GM21367 (cell line): Measurements from ENCODE around the gene AMY1A.
"Not testable (repeated sequence)": the region's sequence is repeated elsewhere in the genome, so short reads cannot be mapped to it uniquely, and the experiment has no call there.

Source experiments
- ATAC-seq: cut with Tn5 transposase; IDR thresholded peaks from one replicate; pipeline ENCODE4 v1.9.1; 2021; ENCODE audit not compliant: unreplicated experiment

Gene AMY1A

DNA sequence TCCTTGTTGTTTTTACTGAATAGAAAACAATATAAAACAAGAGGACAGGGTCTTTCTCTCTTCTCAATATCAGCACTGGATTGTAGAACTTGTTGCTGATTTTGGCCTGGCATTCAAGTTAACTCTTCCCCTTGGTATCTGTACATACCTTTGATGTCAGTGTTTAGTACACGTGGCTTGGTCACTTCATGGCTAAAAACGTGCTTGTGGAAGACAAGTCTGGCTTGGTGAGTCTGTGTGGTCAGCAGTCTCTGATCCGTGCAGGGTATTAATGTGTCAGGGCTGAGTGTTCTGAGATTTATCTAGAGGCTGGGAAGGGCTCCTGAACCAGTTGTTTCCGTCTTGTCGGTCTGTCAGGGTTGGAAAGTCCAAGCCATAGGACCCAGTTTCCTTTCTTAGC is at the start of gene AMY1A:
Gene AMY1A (plus strand): TSS at position 301 of the 400 bp plus-strand sequence. CDS start 571 bp downstream, outside the sequence.
- not testable (repeated sequence) for ATAC-seq

- ATAC-seq = no peak
Measured at GRCh38 chr1:103616362-103616761, 39.2 kb upstream of the AMY1A start.

- ATAC-seq = not testable (repeated sequence)
Measured at GRCh38 chr1:103616994-103617477, 38.5 kb upstream of the AMY1A start, which contains the start of gene AMY2A. TSS of gene AMY2A (plus strand) at chr1:103617427. CDS start at chr1:103617441, 14 bp downstream.

- not testable (repeated sequence) for ATAC-seq
Measured at GRCh38 chr1:103627436-103627835, 28.1 kb upstream of the AMY1A start.

- not testable (repeated sequence) for ATAC-seq
Measured at GRCh38 chr1:103641194-103641593, 14.4 kb upstream of the AMY1A start.

DNA sequence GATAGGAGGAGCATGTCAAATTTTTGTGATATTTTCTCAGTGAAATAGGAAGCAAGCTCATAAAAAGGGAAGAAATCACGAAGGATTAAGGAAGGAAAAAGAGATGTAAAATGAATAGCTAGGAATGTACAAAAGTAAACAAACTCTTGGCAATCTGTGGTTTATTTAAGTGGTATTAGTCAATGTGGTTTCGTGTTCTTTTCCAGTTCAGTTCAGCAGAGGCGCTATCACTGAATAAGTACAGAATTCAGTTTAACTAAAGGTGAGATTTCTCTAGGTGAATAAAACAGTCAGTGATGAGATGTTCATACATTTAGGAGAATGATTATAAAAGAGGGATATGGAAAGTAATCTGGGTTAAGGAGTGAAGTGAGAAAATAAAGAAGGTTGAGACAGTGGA is 11.7 kb upstream of the AMY1A start:
- ATAC-seq = not testable (repeated sequence)

DNA sequence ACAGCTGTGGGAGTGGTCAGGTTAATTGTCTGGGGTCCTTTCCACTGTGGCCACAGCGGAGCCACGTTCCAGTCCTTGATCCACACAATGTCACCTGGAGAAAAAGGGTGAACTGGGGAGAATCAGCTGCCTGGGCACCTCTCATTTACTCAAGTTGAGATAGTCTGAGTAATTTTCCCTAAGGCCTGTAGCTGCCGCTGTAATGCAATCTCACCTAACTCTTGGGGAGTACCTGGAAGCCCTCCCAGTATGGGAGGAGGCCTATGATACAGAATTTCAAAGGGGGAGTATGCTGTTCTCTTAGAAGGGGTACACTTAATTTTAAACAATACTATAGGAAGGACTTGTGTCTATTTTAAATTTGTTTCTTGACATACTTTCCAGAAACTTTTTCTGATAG is 5.3 kb upstream of the AMY1A start:
- not testable (repeated sequence) for ATAC-seq

- not testable (repeated sequence) for ATAC-seq
Measured at GRCh38 chr1:103650889-103651288, 4.7 kb upstream of the AMY1A start.

DNA sequence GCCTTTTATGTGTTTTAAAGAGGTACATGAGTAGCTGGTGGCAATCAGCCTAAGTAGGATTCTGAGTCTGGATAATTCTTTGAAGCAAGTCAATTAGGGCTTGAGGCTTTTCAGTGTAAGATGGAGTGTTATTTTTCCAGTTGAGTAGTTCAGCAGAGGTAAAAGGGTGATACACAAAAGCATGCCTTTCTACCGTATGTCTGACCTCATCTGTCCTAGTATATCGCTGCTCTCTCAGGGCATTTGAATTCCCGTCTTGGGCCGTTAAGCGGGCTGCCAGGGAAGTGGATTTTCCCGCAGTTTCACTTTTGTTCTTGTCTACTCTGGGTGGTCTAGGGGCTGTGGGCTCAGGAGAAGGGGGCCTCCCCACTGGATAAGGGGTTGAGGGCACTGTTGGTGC is 1.4 kb upstream of the AMY1A start:
- ATAC-seq = not testable (repeated sequence)

GRCh38 chr1:103676335-103676734 is 20.8 kb downstream of the AMY1A start:
- ATAC-seq = not testable (repeated sequence)

DNA sequence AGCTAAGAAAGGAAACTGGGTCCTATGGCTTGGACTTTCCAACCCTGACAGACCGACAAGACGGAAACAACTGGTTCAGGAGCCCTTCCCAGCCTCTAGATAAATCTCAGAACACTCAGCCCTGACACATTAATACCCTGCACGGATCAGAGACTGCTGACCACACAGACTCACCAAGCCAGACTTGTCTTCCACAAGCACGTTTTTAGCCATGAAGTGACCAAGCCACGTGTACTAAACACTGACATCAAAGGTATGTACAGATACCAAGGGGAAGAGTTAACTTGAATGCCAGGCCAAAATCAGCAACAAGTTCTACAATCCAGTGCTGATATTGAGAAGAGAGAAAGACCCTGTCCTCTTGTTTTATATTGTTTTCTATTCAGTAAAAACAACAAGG is 40.5 kb downstream of the AMY1A start, which contains the start of gene AMY1B:
Gene AMY1B (minus strand): TSS at position 101 of the 400 bp plus-strand sequence. CDS start 571 bp downstream, outside the sequence.
- ATAC-seq = not testable (repeated sequence)

DNA sequence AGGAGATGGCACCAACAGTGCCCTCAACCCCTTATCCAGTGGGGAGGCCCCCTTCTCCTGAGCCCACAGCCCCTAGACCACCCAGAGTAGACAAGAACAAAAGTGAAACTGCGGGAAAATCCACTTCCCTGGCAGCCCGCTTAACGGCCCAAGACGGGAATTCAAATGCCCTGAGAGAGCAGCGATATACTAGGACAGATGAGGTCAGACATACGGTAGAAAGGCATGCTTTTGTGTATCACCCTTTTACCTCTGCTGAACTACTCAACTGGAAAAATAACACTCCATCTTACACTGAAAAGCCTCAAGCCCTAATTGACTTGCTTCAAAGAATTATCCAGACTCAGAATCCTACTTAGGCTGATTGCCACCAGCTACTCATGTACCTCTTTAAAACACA is 41.9 kb downstream of the AMY1A start:
- not testable (repeated sequence) for ATAC-seq

GRCh38 chr1:103700669-103701068 is 45.1 kb downstream of the AMY1A start:
- not testable (repeated sequence) for ATAC-seq

- ATAC-seq = not testable (repeated sequence)
Measured at GRCh38 chr1:103701256-103701655, 45.7 kb downstream of the AMY1A start.

- ATAC-seq = not testable (repeated sequence)
Measured at GRCh38 chr1:103707670-103708069, 52.1 kb downstream of the AMY1A start.

DNA sequence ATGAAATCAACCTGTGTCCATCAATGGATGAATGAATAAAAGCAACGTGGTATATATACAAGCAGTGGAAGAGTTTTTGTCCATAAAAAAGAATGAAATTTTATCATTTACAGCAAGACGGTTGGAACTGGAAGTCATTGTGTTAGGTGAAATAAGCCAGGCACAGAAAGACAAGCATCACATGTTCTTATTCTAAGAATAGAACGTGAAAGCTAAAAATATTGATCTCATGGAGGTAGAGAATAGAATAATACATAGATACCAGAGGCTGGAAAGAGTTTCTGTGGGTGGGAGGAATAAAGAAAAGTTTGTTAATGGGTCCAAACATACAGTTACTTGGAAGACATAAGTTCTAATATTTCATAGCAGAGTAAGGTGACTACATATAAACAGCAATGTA is 54.8 kb downstream of the AMY1A start:
- ATAC-seq = not testable (repeated sequence)
